OCI-M1 (cell line): ENCODE measurements around the gene TBL1XR1.
"Not testable (repeated sequence)": the region's sequence is repeated elsewhere in the genome, so short reads cannot be mapped to it uniquely, and the experiment has no call there.

ENCODE experiments used
- DNase-seq: peaks from one replicate; lab custom pipeline; 2025; lab: John Stamatoyannopoulos, UW

TBL1XR1 gene

GRCh38 chr3:177013681-177014280, 183.5 kb downstream of the TBL1XR1 start:
- no peak for DNase-seq

GRCh38 chr3:177005718-177006405, 191.4 kb downstream of the TBL1XR1 start:
- DNase-seq, result no peak

GRCh38 chr3:177000159-177000558, 197.1 kb downstream of the TBL1XR1 start:
- DNase-seq, result not testable (repeated sequence)

GRCh38 chr3:176995946-176996345, 201.3 kb downstream of the TBL1XR1 start:
- no peak for DNase-seq

GRCh38 chr3:176994891-176995781, 202.1 kb downstream of the TBL1XR1 start:
- DNase-seq, result no peak

- DNase-seq, result no peak
Measured at GRCh38 chr3:176994393-176994792, 202.9 kb downstream of the TBL1XR1 start.

GRCh38 chr3:176992978-176993377, 204.3 kb downstream of the TBL1XR1 start:
- no peak for DNase-seq

GRCh38 chr3:176992565-176992964, 204.7 kb downstream of the TBL1XR1 start:
- DNase-seq, result no peak

- DNase-seq, result peak; percentile 34
Measured at GRCh38 chr3:176988795-176989194, 208.5 kb downstream of the TBL1XR1 start.

GRCh38 chr3:176987901-176988650, 209.2 kb downstream of the TBL1XR1 start:
- DNase-seq, result peak; percentile 16

GRCh38 chr3:176978441-176978840, 218.8 kb downstream of the TBL1XR1 start:
- DNase-seq, result no peak

GRCh38 chr3:176977331-176977730, 220.0 kb downstream of the TBL1XR1 start:
- DNase-seq, result peak; percentile 30

- no peak for DNase-seq
Measured at GRCh38 chr3:176976586-176976985, 220.7 kb downstream of the TBL1XR1 start.

- peak; percentile 14 for DNase-seq
Measured at GRCh38 chr3:176974279-176974678, 223.0 kb downstream of the TBL1XR1 start.

GRCh38 chr3:176971613-176972174, 225.6 kb downstream of the TBL1XR1 start:
- no peak for DNase-seq

GRCh38 chr3:176970770-176971169, 226.5 kb downstream of the TBL1XR1 start:
- no peak for DNase-seq

- DNase-seq, result peak; percentile 32
Measured at GRCh38 chr3:176969506-176969905, 227.8 kb downstream of the TBL1XR1 start.
